ENCODE data around the gene DHRS7C.

- TF ChIP-seq CTCF (optimal IDR thresholded peaks at IDR 0.05 in 1 of 3, IDR thresholded peaks at IDR 0.05 in 1 of 3, conservative IDR thresholded peaks at IDR 0.05 in 1 of 3; ENCODE audit: extremely low read depth in 1 of 3, insufficient read depth in 2 of 3, low read length in 3 of 3) (no peak), EZH2 (IDR thresholded peaks at IDR 0.05; ENCODE audit: low read length) (no peak)
Observed at GRCh38 chr17:9801505-9801904, 10.1 kb upstream of the DHRS7C start.
